GM12878 (cell line): ENCODE data around the gene CLPX. TPM values are rescaled to one million over a fixed set of nuclear protein-coding genes. Genes with fewer than 3 reads are reported as not detected.

Source experiments
- ATAC-seq: fragments of 200-7000 bp; cut with Tn5 transposase; 3 replicates; pipeline ENCODE4 v1.9.1; 2020; ENCODE audit warnings: mild to moderate bottlenecking, moderate library complexity
- BruUV-seq: library from RNA; stranded (reverse); fragments of 400-500 nt; replicated peaks from 2 replicates; lab custom pipeline; 2021; lab: Mats Ljungman, UMichigan
- CTCF ChIA-PET: fragments of 300-600 bp; sonication (Branson Sonifier 250); formaldehyde crosslinking; extraction: SDS; loops from one replicate; lab custom pipeline; 2021; ENCODE audit warnings: inconsistent platforms; lab: Yijun Ruan, JAX
- POLR2A ChIA-PET: fragments of 350-600 bp; formaldehyde crosslinking; extraction: SDS; loops from one replicate; lab custom pipeline; 2021; ENCODE audit warnings: inconsistent platforms; lab: Charles Lee
- RAD21 ChIA-PET: fragments of 300-600 bp; sonication (Branson Sonifier 250); formaldehyde crosslinking; loops from one replicate; lab custom pipeline; 2023; ENCODE audit warnings: antibody characterized with exemption; ENCODE audit not compliant: unreplicated experiment; lab: Charles Lee
- SMC1A ChIA-PET: fragments of 300-600 bp; sonication (Branson Sonifier 250); formaldehyde crosslinking; loops from one replicate; lab custom pipeline; 2023; ENCODE audit not compliant: unreplicated experiment, uncharacterized antibody; lab: Charles Lee
- DNase-seq: peaks from one replicate; pipeline ENCODE4 v3.0.0-alpha.2; 2011; ENCODE audit warnings: low read depth, low spot score
- FAIRE-seq: peaks from 3 replicates; lab custom pipeline; 2011; peaks lifted over from hg19 to GRCh38; lab: Jason Lieb, UNC
- H2AFZ ChIP-seq: 2 replicates; pipeline ENCODE4 v1.6.0; 2011; ENCODE audit warnings: low read depth, low read length, control low read depth; ENCODE audit not compliant: control insufficient read depth
- H3K27ac ChIP-seq: 2 replicates; pipeline ENCODE4 v1.5.1; 2011; ENCODE audit warnings: control low read depth; ENCODE audit not compliant: control insufficient read depth, insufficient read depth
- H3K27me3 ChIP-seq, 2 experiments: replicated peaks in 1 of 2; 2 replicates each; pipeline versions ENCODE4 v1.6.0 to v1.6.1; 2011; ENCODE audit warnings: low read length in 1 of 2; ENCODE audit not compliant: control insufficient read depth in 2 of 2, insufficient read depth in 2 of 2
- H3K36me3 ChIP-seq, 2 experiments: 2 replicates each; pipeline ENCODE4 v1.5.1; 2011; ENCODE audit warnings: low read length in 1 of 2; ENCODE audit not compliant: control insufficient read depth in 2 of 2, insufficient read depth in 2 of 2
- H3K4me1 ChIP-seq: 2 replicates; pipeline ENCODE4 v1.6.1; 2011; ENCODE audit warnings: mild to moderate bottlenecking, low read length, moderate library complexity, mixed read lengths; ENCODE audit not compliant: control insufficient read depth, insufficient read depth
- H3K4me2 ChIP-seq: 2 replicates; pipeline ENCODE4 v1.6.0; 2011; ENCODE audit warnings: control low read depth; ENCODE audit not compliant: control insufficient read depth, insufficient read depth
- H3K4me3 ChIP-seq: fragments of 200-600 bp; sonication (generic); 2 replicates; pipeline ENCODE4 v1.5.1; 2016
- H3K79me2 ChIP-seq: 2 replicates; pipeline ENCODE4 v1.6.0; 2011; ENCODE audit warnings: low read length; ENCODE audit not compliant: control insufficient read depth, insufficient read depth
- H3K9ac ChIP-seq: 2 replicates; pipeline ENCODE4 v1.8.0; 2011; ENCODE audit warnings: low read length, control low read depth, mixed read lengths; ENCODE audit not compliant: control insufficient read depth, insufficient read depth
- H3K9me3 ChIP-seq: replicated peaks from 3 replicates; pipeline ENCODE4 v1.5.1; 2011; ENCODE audit warnings: mild to moderate bottlenecking, low read length; ENCODE audit not compliant: control insufficient read depth, insufficient read depth
- H4K20me1 ChIP-seq: 2 replicates; pipeline ENCODE4 v1.6.0; 2011; ENCODE audit not compliant: control insufficient read depth, insufficient read depth
- ATF3 ChIP-seq: IDR thresholded peaks from 2 replicates; pipeline ENCODE4 v1.6.1; 2011; ENCODE audit warnings: low read depth, mild to moderate bottlenecking, low read length, moderate library complexity, borderline replicate concordance; ENCODE audit errors: extremely low read depth
- E2F4 ChIP-seq: IDR thresholded peaks from 2 replicates; pipeline ENCODE4 v1.6.1; 2012; ENCODE audit warnings: low read depth, low read length, improper control_type of control experiment
- HDAC6 ChIP-seq: fragments of 200-600 bp; sonication (generic); IDR thresholded peaks from one replicate; pipeline ENCODE4 v1.8.0; 2017; ENCODE audit warnings: antibody characterized with exemption; ENCODE audit not compliant: unreplicated experiment
- HDGF ChIP-seq: fragments of 450-650 bp; IDR thresholded peaks from 2 replicates; pipeline ENCODE4 v1.6.1; 2016; ENCODE audit warnings: antibody characterized with exemption
- IKZF1 ChIP-seq: fragments of 450-650 bp; conservative IDR thresholded peaks from 2 replicates; pipeline ENCODE4 v1.6.1; 2017; ENCODE audit warnings: antibody characterized with exemption, mild to moderate bottlenecking
- IRF5 ChIP-seq: fragments of 450-650 bp; IDR thresholded peaks from 2 replicates; pipeline ENCODE4 v1.6.1; 2017; ENCODE audit warnings: borderline replicate concordance
- JUNB ChIP-seq: IDR thresholded peaks from 2 replicates; pipeline ENCODE4 v1.6.1; 2016; ENCODE audit warnings: antibody characterized with exemption, mild to moderate bottlenecking
- KAT2A ChIP-seq: conservative IDR thresholded peaks from 2 replicates; pipeline ENCODE4 v1.6.1; 2011; ENCODE audit warnings: low read depth, low read length; ENCODE audit not compliant: control insufficient read depth
- NFYA ChIP-seq: IDR thresholded peaks from 2 replicates; pipeline ENCODE4 v1.6.1; 2011; ENCODE audit warnings: low read depth, mild to moderate bottlenecking, low read length, improper control_type of control experiment, borderline replicate concordance
- PAX5 ChIP-seq: IDR thresholded peaks from 2 replicates; pipeline ENCODE4 v1.6.1; 2011; ENCODE audit warnings: low read depth, low read length, borderline replicate concordance
- PAX8 ChIP-seq: fragments of 450-650 bp; IDR thresholded peaks from 2 replicates; pipeline ENCODE4 v1.6.1; 2017; ENCODE audit warnings: mild to moderate bottlenecking, moderate library complexity
- PBX3 ChIP-seq: IDR thresholded peaks from 2 replicates; pipeline ENCODE4 v1.6.1; 2011; ENCODE audit warnings: mild to moderate bottlenecking, low read depth, low read length, moderate library complexity; ENCODE audit not compliant: insufficient replicate concordance
- PML ChIP-seq: IDR thresholded peaks from 2 replicates; pipeline ENCODE4 v1.6.1; 2012; ENCODE audit warnings: low read length, inconsistent platforms
- SIN3A ChIP-seq: IDR thresholded peaks from 2 replicates; pipeline ENCODE4 v1.6.1; 2012; ENCODE audit warnings: low read depth, low read length, improper control_type of control experiment
- SREBF2 ChIP-seq: IDR thresholded peaks from 2 replicates; pipeline ENCODE4 v1.6.1; 2012; ENCODE audit warnings: mild to moderate bottlenecking, low read length
- WGBS: methylation state at CpG from one replicate; pipeline ENCODE4 v1.1.6; 2016; ENCODE audit warnings: low lambda C conversion rate; ENCODE audit not compliant: insufficient replicate concordance, insufficient coverage; ENCODE audit errors: missing lambda C conversion rate; 5-methylcytosine and 5-hydroxymethylcytosine counted together
- in situ Hi-C: fragments of 300-500 bp; cut with MboI; formaldehyde crosslinking; loops from 9 replicates; pipeline ENCODE4 v1.14.3; 2018; ENCODE audit warnings: mixed read lengths
- intact Hi-C: fragments of 100-400 bp; cut with micrococcal nuclease; formaldehyde crosslinking; loops from one replicate; pipeline ENCODE4 v1.14.2; 2022; ENCODE audit not compliant: unreplicated experiment
- polyA plus RNA-seq, 11 experiments: library from polyadenylated mRNA; depleted of rRNA in 4 of 11; unstranded in 6 of 11; stranded (reverse) in 5 of 11; fragments of >200 nt; fragmentation: Nextera tagmentation in 4 of 11; fragmentation: Illumina TruSeq in 1 of 11; extraction: Ambion mirVana in 4 of 11; extraction: Trizol in 1 of 11; gene quantifications; 1 replicate in 1 of 11; 2 replicates in 10 of 11; pipeline versions ENCODE4 v1.2.1 to v1.2.3, GENCODE V29; 2011 to 2016; ENCODE audit warnings: inconsistent platforms in 2 of 11, missing spikeins in 2 of 11, low read depth in 1 of 11
- total RNA-seq, 4 experiments: library from RNA; depleted of rRNA in 3 of 4; stranded (reverse); fragments of >200 nt in 3 of 4; fragmentation: Illumina TruSeq in 1 of 4; extraction: Trizol in 1 of 4; gene quantifications; 2 replicates each; pipeline versions ENCODE4 v1.2.1 to v1.2.3, GENCODE V29; 2013 to 2021

The CLPX gene
- total and polyA plus RNA-seq, 10 of the 15 experiments (the other 5 are each of a cell fraction or from before 2014, with no cell fraction given): 10.1 to 57.4 (median 31.3) TPM

GRCh38 chr15:65214010-65214409, 28.9 kb upstream of the CLPX start:
- in situ Hi-C loops (no loop called here), intact Hi-C loops (no loop called here)
- no TSS peak for BruUV-seq
- POLR2A ChIA-PET: no interaction called here
- SMC1A ChIA-PET: interaction anchor here (0.5 to 0.6 kb wide), 2 partner anchors 8 to 270 kb away, joined by 3 read pairs; no protein-coding TSS in a partner anchor
- CTCF ChIA-PET: no interaction called here
- Histone ChIP-seq H4K20me1 (no peaks in the 10 kb centered on the region), H3K4me3 (no peak overlapping the region), H3K9ac (no peak overlapping the region), H2AFZ (no peak overlapping the region), H3K4me1 (no peaks in the 10 kb centered on the region), H3K36me3 (no peaks in the 10 kb centered on the region), H3K27me3 (no peaks in the 10 kb centered on the region), H3K79me2 (no peaks in the 10 kb centered on the region), H3K4me2 (no peak overlapping the region), H3K27ac (no peak overlapping the region), H3K9me3 (no peaks in the 10 kb centered on the region)
- no peak for TF ChIP-seq HDAC6
- 47% methylated on average over 4 of the region's 4 CpGs for WGBS
- DNase-seq: no peak
- FAIRE-seq: no peak
- RAD21 ChIA-PET: interaction anchor here (1.0 kb wide), 1 partner anchor 35 kb away, joined by 3 read pairs; no protein-coding TSS in a partner anchor
- ATAC-seq: no peak

- no TSS peak for BruUV-seq
- intact Hi-C loops: no loop called here
- H3K9me3 ChIP-seq: no peaks in the 10 kb centered on the region
- no peaks in the 10 kb centered on the region for H4K20me1 ChIP-seq
- ChIA-PET POLR2A (interaction anchor here (0.7 kb wide), 1 partner anchor 37 kb away, joined by 3 read pairs; no protein-coding TSS in a partner anchor), CTCF (interaction anchor here (1.1 to 2.8 kb wide), 2 partner anchors 57 to 158 kb away, joined by 3 to 17 read pairs; no protein-coding TSS in a partner anchor), RAD21 (no interaction called here), SMC1A (interaction anchor here (0.6 kb wide), 1 partner anchor 9 kb away, joined by 3 read pairs; no protein-coding TSS in a partner anchor)
- no peak overlapping the region for H3K4me3 ChIP-seq
- no peak for DNase-seq
- H3K27ac ChIP-seq: no peak overlapping the region
- no peaks in the 10 kb centered on the region for H3K79me2 ChIP-seq
- FAIRE-seq: no peak
- in situ Hi-C loops: no loop called here
- no peak for ATAC-seq
- H3K9ac ChIP-seq: no peak overlapping the region
- no peaks in the 10 kb centered on the region for H3K27me3 ChIP-seq
- 0% methylated on average over 2 of the region's 2 CpGs for WGBS
- no peak overlapping the region for H3K4me2 ChIP-seq
- no peaks in the 10 kb centered on the region for H3K36me3 ChIP-seq
- no peaks in the 10 kb centered on the region for H3K4me1 ChIP-seq
- no peak overlapping the region for H2AFZ ChIP-seq
- TF ChIP-seq NFYA (no peak), ATF3 (no peak), SIN3A (no peak), PAX8 (no peak), PML (no peak), PBX3 (no peak), IRF5 (no peak), IKZF1 (no peak), HDGF (no peak), SREBF2 (no peak), PAX5 (no peak), KAT2A (no peak), E2F4 (no peak), JUNB (no peak)
Measured at GRCh38 chr15:65213241-65213640, 28.1 kb upstream of the CLPX start.
